Neural crest cell (in vitro differentiated cells): ENCODE measurements around the gene AFDN. TPM values are rescaled to one million over a fixed set of nuclear protein-coding genes. Genes with fewer than 3 reads are reported as not detected.

Experiments used
- DNase-seq: peaks from one replicate; pipeline ENCODE4 v3.0.0; 2021; ENCODE audit warnings: low read depth, mixed read lengths, low spot score
- H3K27ac Mint-ChIP-seq: one replicate; pipeline ENCODE4 v1.8.0; 2021; ENCODE audit warnings: mild to moderate bottlenecking, mixed read lengths; ENCODE audit not compliant: unreplicated experiment
- H3K27me3 Mint-ChIP-seq: 2 replicates; pipeline ENCODE4 v1.8.0; 2021; ENCODE audit warnings: low read depth, mild to moderate bottlenecking, mixed read lengths
- H3K36me3 Mint-ChIP-seq: 2 replicates; pipeline ENCODE4 v1.8.0; 2021; ENCODE audit warnings: low read depth, mild to moderate bottlenecking, mixed read lengths
- H3K4me1 Mint-ChIP-seq: 2 replicates; pipeline ENCODE4 v1.8.0; 2021; ENCODE audit warnings: mixed read lengths
- H3K4me3 Mint-ChIP-seq: one replicate; pipeline ENCODE4 v1.8.0; 2021; ENCODE audit warnings: mild to moderate bottlenecking, mixed read lengths
- H3K9me3 Mint-ChIP-seq: 2 replicates; pipeline ENCODE4 v1.8.0; 2021; ENCODE audit warnings: mixed read lengths
- total RNA-seq: library from RNA; stranded (reverse); gene quantifications from 2 replicates; pipeline ENCODE4 v1.2.1, GENCODE V29; 2021
- TF ChIP-seq, protein P1 (sequence below): fragments of 200-600 bp; sonication (generic); conservative IDR thresholded peaks from 2 replicates; pipeline ENCODE4 v1.5.0; 2021; ENCODE audit warnings: antibody characterized with exemption, mild to moderate bottlenecking

The AFDN gene
- total RNA-seq, 1 donor from 2014 or later, result 143 TPM

DNA sequence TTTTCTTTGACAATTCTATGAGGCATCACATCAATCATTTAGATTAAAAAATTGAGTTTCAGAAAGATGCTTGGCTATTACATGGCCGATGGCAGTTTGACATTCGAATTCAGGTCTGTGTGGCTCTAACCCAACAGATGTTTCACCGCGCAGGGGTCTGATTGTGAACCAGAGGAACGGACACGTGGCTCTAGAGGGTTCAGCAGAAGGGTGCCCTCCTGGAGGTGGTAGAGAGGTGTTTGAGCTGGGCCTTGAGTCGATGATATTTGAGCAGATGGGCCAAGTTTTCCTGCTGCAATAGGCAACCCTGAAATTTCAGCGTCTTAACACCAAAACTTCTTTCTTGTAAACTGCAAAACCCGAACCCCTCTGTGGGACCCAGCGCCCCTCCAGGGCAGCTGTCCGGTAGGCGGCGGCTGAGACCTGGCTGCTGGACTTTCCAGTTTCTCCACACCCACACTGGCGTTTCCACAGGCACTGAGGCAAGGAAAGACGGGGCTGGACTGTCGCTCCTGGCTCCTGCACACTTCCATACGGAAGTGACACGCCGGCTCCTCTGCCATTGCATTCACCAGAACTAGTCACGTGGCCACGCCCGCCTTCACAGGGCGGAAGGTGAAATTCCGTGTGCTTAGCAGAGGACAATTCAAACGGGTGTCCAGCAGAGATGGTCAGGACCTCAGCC is 11.3 kb upstream of the AFDN start:
- Mint-ChIP-seq H3K9me3 (peaks cover 2% of the 10 kb centered on the region), H3K27me3 (peaks cover 10% of the 10 kb centered on the region), H3K4me3 (no peak overlapping the region), H3K36me3 (no peaks in the 10 kb centered on the region), H3K27ac (no peak overlapping the region), H3K4me1 (no peaks in the 10 kb centered on the region)
- DNase-seq, result no peak
- TF ChIP-seq, protein P1, sequence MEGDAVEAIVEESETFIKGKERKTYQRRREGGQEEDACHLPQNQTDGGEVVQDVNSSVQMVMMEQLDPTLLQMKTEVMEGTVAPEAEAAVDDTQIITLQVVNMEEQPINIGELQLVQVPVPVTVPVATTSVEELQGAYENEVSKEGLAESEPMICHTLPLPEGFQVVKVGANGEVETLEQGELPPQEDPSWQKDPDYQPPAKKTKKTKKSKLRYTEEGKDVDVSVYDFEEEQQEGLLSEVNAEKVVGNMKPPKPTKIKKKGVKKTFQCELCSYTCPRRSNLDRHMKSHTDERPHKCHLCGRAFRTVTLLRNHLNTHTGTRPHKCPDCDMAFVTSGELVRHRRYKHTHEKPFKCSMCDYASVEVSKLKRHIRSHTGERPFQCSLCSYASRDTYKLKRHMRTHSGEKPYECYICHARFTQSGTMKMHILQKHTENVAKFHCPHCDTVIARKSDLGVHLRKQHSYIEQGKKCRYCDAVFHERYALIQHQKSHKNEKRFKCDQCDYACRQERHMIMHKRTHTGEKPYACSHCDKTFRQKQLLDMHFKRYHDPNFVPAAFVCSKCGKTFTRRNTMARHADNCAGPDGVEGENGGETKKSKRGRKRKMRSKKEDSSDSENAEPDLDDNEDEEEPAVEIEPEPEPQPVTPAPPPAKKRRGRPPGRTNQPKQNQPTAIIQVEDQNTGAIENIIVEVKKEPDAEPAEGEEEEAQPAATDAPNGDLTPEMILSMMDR, result no peak

DNA sequence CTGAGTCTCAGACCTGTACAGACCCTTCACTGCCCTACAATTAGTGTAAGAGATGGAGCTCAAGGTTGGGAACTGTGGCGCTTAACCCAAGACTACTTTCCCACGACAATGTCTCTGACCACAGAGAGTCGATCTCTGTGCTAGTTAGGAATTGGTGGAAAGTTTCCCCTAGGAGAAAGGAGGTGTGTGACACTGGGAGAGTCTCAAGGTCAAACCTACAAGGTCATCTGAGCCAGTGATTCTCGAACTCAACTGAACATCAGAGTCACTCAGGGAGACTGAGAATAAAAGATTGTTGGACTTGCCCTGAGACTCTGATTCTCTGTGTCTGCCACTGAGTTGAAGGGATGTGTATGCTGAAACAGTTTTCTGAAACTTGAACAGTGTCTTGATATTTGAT is 9.7 kb upstream of the AFDN start:
- Mint-ChIP-seq H3K9me3 (no peaks in the 10 kb centered on the region), H3K27ac (no peak overlapping the region), H3K36me3 (peaks cover 2% of the 10 kb centered on the region), H3K4me1 (no peaks in the 10 kb centered on the region), H3K27me3 (peaks cover 5% of the 10 kb centered on the region), H3K4me3 (no peak overlapping the region)
- TF ChIP-seq, protein P1, result no peak
- DNase-seq, result no peak

DNA sequence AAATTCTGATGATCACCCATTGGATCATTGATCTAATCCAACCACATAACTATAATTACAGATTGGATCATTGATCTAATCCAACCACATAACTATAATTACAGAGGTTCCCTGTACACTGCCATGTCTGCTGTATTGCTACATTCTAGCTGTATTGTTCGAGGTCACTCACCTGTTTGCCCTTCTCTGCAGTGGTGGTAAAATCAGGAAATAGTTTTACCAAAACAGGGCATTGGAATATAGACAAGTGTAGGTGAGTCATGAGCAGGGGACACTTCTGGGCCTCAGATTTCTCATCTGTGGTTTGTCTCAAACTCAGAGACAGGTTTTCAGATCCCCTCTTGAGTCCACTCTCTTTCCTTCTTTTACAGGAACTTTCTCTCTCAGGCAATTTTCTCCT is 9.0 kb upstream of the AFDN start:
- Mint-ChIP-seq H3K9me3 (no peaks in the 10 kb centered on the region), H3K27me3 (peaks cover 6% of the 10 kb centered on the region), H3K4me3 (no peak overlapping the region), H3K36me3 (peaks cover 2% of the 10 kb centered on the region), H3K27ac (no peak overlapping the region), H3K4me1 (no peaks in the 10 kb centered on the region)
- no peak for DNase-seq
- TF ChIP-seq, protein P1, result no peak

DNA sequence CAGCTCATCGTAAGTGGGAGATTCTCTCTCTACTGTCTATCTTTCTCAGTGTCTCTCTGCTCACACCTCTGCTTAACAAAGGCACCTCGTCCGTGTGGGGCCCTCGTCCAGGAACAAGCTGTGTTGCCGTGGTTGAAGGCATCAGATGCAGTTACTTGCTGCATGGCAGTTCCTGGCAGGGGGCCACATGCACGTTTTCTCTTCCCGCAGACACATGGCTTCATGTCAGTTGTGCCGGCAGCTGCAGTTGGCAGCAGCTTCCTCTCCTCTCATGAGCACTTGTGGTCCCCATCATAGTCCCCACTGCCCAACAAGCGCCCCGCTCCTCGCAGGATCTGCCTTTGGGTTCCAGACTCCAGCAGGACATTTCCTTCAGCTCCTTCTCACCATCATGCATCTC is 7.1 kb upstream of the AFDN start:
- Mint-ChIP-seq H3K27ac (no peak overlapping the region), H3K9me3 (no peaks in the 10 kb centered on the region), H3K27me3 (peaks cover 13% of the 10 kb centered on the region), H3K4me3 (no peak overlapping the region), H3K36me3 (peaks cover 2% of the 10 kb centered on the region), H3K4me1 (peaks cover 3% of the 10 kb centered on the region)
- TF ChIP-seq, protein P1, result no peak
- no peak for DNase-seq

DNA sequence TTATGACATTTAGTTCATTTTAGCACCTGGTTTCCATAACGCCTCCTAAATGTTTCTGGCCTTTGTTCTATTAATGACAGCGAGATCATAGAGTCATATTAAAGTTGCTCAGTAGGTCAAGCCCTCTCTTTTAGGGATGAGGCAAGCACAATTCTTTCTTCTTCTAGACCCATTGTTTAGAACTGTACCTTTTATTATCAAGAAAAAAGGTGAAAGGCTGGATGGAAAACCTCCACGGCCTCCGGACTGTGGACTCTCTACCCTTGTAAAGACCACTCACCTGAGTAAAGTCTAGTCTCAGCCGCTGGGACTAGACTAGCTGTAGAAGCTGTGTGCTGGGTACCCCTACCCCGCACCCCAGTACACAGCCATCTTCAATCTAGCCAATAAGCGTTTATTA is 6.0 kb upstream of the AFDN start:
- H3K4me3 Mint-ChIP-seq, result no peak overlapping the region

More for the DNA sequence above, 6.0 kb upstream of the AFDN start:
- Mint-ChIP-seq H3K9me3 (no peaks in the 10 kb centered on the region), H3K4me1 (peaks cover 14% of the 10 kb centered on the region), H3K27me3 (peaks cover 23% of the 10 kb centered on the region), H3K36me3 (peaks cover 2% of the 10 kb centered on the region), H3K27ac (no peak overlapping the region)
- DNase-seq, result no peak
- TF ChIP-seq, protein P1, result no peak
